Measurements from ENCODE around the gene ABLIM2. TPM values are rescaled to one million over a fixed set of nuclear protein-coding genes. Genes with fewer than 3 reads are reported as not detected.

ABLIM2 gene
- total RNA-seq, 2 donors from 2014 or later: 6.0 to 20.8 TPM

- ATAC-seq (peak; percentile 31), DNase-seq (peak; percentile 66 to 86 (median 82))
- TF ChIP-seq CTCF (IDR thresholded peaks at IDR 0.05) (no peak), POLR2A (IDR thresholded peaks at IDR 0.05) (peak in 1 of 3 donors; percentile 9)
- no peaks in the 10 kb centered on the region for H3K36me3 ChIP-seq (replicated peaks in 1 of 2; ENCODE audit: insufficient read depth in 1 of 2, low read depth in 2 of 2)
- peak overlapping the region; percentile 87 to 98 (median 90) for H3K27ac ChIP-seq
- H3K27me3 ChIP-seq: no peaks in the 10 kb centered on the region
- intact Hi-C loops (cut with DNase I): no loop called here
- peaks cover 63% of the 10 kb centered on the region for H3K4me1 ChIP-seq
- H3K9me3 ChIP-seq: no peaks in the 10 kb centered on the region
- WGBS, 2 donors: 11 to 16% methylated on average over 4 to 17 of the region's 17 CpGs
- no peak overlapping the region for H3K4me3 ChIP-seq
Measured at GRCh38 chr4:8198206-8198905, 39.7 kb upstream of the ABLIM2 start.

GRCh38 chr4:8197521-8197920 is 38.9 kb upstream of the ABLIM2 start:
- Histone ChIP-seq H3K9me3 (no peaks in the 10 kb centered on the region), H3K27ac (peak overlapping the region in 3 of 4 donors; percentile 87 to 98 (median 92)), H3K36me3 (replicated peaks in 1 of 2; ENCODE audit: insufficient read depth in 1 of 2, low read depth in 2 of 2) (no peaks in the 10 kb centered on the region), H3K4me1 (peaks cover 66% of the 10 kb centered on the region), H3K27me3 (no peaks in the 10 kb centered on the region), H3K4me3 (no peak overlapping the region)
- intact Hi-C loops (cut with DNase I): no loop called here
- DNase-seq (no peak), ATAC-seq (no peak)
- WGBS, 2 donors: 79 to 84% methylated on average over 10 to 11 of the region's 13 CpGs
- TF ChIP-seq POLR2A (IDR thresholded peaks at IDR 0.05) (no peak), CTCF (IDR thresholded peaks at IDR 0.05) (no peak)

- Histone ChIP-seq H3K4me3 (no peak overlapping the region), H3K36me3 (replicated peaks in 1 of 2; ENCODE audit: insufficient read depth in 1 of 2, low read depth in 2 of 2) (no peaks in the 10 kb centered on the region), H3K9me3 (no peaks in the 10 kb centered on the region), H3K4me1 (peaks cover 52% of the 10 kb centered on the region), H3K27me3 (no peaks in the 10 kb centered on the region), H3K27ac (no peak overlapping the region)
- ATAC-seq (no peak), DNase-seq (peak in 3 of 4 donors; percentile 64 to 77 (median 72))
- intact Hi-C loops (cut with DNase I): no loop called here
- 39 to 46% methylated on average over 7 to 19 of the region's 20 CpGs for WGBS, 2 donors
- TF ChIP-seq POLR2A (IDR thresholded peaks at IDR 0.05) (no peak), CTCF (IDR thresholded peaks at IDR 0.05) (no peak)
Measured at GRCh38 chr4:8195841-8196458, 37.3 kb upstream of the ABLIM2 start.

GRCh38 chr4:8195431-8195830 is 36.8 kb upstream of the ABLIM2 start:
- Histone ChIP-seq H3K27ac (no peak overlapping the region), H3K9me3 (no peaks in the 10 kb centered on the region), H3K36me3 (replicated peaks in 1 of 2; ENCODE audit: insufficient read depth in 1 of 2, low read depth in 2 of 2) (no peaks in the 10 kb centered on the region), H3K4me1 (peaks cover 46% of the 10 kb centered on the region), H3K4me3 (no peak overlapping the region), H3K27me3 (no peaks in the 10 kb centered on the region)
- ATAC-seq (no peak), DNase-seq (no peak)
- TF ChIP-seq CTCF (IDR thresholded peaks at IDR 0.05) (no peak), POLR2A (IDR thresholded peaks at IDR 0.05) (no peak)
- WGBS, 2 donors: 73 to 77% methylated on average over 6 to 7 of the region's 7 CpGs
- intact Hi-C loops (cut with DNase I): no loop called here

All from body of pancreas (tissue), 4 donors.